ENCODE measurements around the gene CACNB2. TPM values are rescaled to one million over a fixed set of nuclear protein-coding genes. Genes with fewer than 3 reads are reported as not detected.

Gene CACNB2
- total RNA-seq, 2 donors from 2014 or later: 19.0 to 20.6 TPM

GRCh38 chr10:18312374-18313139 is 172.3 kb downstream of the CACNB2 start:
- no peaks in the 10 kb centered on the region for H3K27me3 ChIP-seq
- H3K9me3 ChIP-seq: no peaks in the 10 kb centered on the region
- peaks cover 0 to 10% of the 10 kb centered on the region in 2 donors for H3K4me1 ChIP-seq
- no peak for DNase-seq (ENCODE audit: low spot score)
- peak in 1 of 2 donors; percentile 57 for TF ChIP-seq CTCF (IDR thresholded peaks at IDR 0.05)
- no peaks in the 10 kb centered on the region for H3K36me3 ChIP-seq
- no peak overlapping the region for H3K4me3 ChIP-seq
- H3K27ac ChIP-seq: peak overlapping the region; percentile 66 to 81

GRCh38 chr10:18313140-18313530 is 172.9 kb downstream of the CACNB2 start:
- H3K4me1 ChIP-seq: peaks cover 0 to 10% of the 10 kb centered on the region in 2 donors
- H3K27ac ChIP-seq: peak overlapping the region; percentile 66 to 81

GRCh38 chr10:18313626-18314025 is 173.4 kb downstream of the CACNB2 start:
- no peak for TF ChIP-seq CTCF (IDR thresholded peaks at IDR 0.05)
- Histone ChIP-seq H3K36me3 (no peaks in the 10 kb centered on the region), H3K9me3 (no peaks in the 10 kb centered on the region), H3K4me1 (peaks cover 0 to 10% of the 10 kb centered on the region in 2 donors), H3K4me3 (no peak overlapping the region), H3K27me3 (no peaks in the 10 kb centered on the region), H3K27ac (peak overlapping the region; percentile 66 to 81)
- DNase-seq (ENCODE audit: low spot score): no peak

More at GRCh38 chr10:18313140-18313530, 172.9 kb downstream of the CACNB2 start:
- Histone ChIP-seq H3K36me3 (no peaks in the 10 kb centered on the region), H3K27me3 (no peaks in the 10 kb centered on the region), H3K4me3 (no peak overlapping the region), H3K9me3 (no peaks in the 10 kb centered on the region)
- TF ChIP-seq CTCF (IDR thresholded peaks at IDR 0.05): no peak
- no peak for DNase-seq (ENCODE audit: low spot score)

- no peak for DNase-seq (ENCODE audit: low spot score)
- no peak for TF ChIP-seq CTCF (IDR thresholded peaks at IDR 0.05)
Measured at GRCh38 chr10:18319628-18320027, 179.4 kb downstream of the CACNB2 start.

GRCh38 chr10:18321371-18321770 is 181.1 kb downstream of the CACNB2 start:
- H3K4me1 ChIP-seq: no peaks in the 10 kb centered on the region
- H3K27me3 ChIP-seq: no peaks in the 10 kb centered on the region
- no peak for TF ChIP-seq CTCF (IDR thresholded peaks at IDR 0.05)
- no peak overlapping the region for H3K27ac ChIP-seq
- no peak for DNase-seq (ENCODE audit: low spot score)
- H3K9me3 ChIP-seq: peaks cover 0 to 2% of the 10 kb centered on the region in 2 donors
- H3K36me3 ChIP-seq: no peaks in the 10 kb centered on the region
- H3K4me3 ChIP-seq: no peak overlapping the region

More at GRCh38 chr10:18319628-18320027, 179.4 kb downstream of the CACNB2 start:
- Histone ChIP-seq H3K4me3 (no peak overlapping the region), H3K36me3 (no peaks in the 10 kb centered on the region), H3K27me3 (no peaks in the 10 kb centered on the region), H3K4me1 (no peaks in the 10 kb centered on the region), H3K27ac (no peak overlapping the region), H3K9me3 (peaks cover 0 to 2% of the 10 kb centered on the region in 2 donors)
